RCC 7860 (cell line): Measurements from ENCODE around the gene FRMD3.
A peak's percentile ranks its signal among the peaks of the same experiment; 100 is the strongest.
"Not testable (repeated sequence)": the region's sequence is repeated elsewhere in the genome, so short reads cannot be mapped to it uniquely, and the experiment has no call there.

Experiments used
- DNase-seq: peaks from one replicate; pipeline ENCODE4 v3.0.0-alpha.2; 2015; ENCODE audit warnings: low spot score
- FAIRE-seq: peaks from 2 replicates; lab custom pipeline; 2012; peaks lifted over from hg19 to GRCh38; lab: Jason Lieb, UNC

Gene FRMD3

GRCh38 chr9:83526211-83526610 is 12.0 kb downstream of the FRMD3 start:
- no peak for DNase-seq
- FAIRE-seq: no peak

GRCh38 chr9:83523684-83524083 is 14.5 kb downstream of the FRMD3 start:
- no peak for FAIRE-seq
- no peak for DNase-seq

GRCh38 chr9:83521411-83521810 is 16.8 kb downstream of the FRMD3 start:
- no peak for FAIRE-seq
- DNase-seq: no peak

GRCh38 chr9:83521011-83521410 is 17.2 kb downstream of the FRMD3 start:
- FAIRE-seq (no peak), DNase-seq (no peak)

- DNase-seq: no peak
These were observed 17.9 kb downstream of the FRMD3 start for GRCh38 chr9:83520292-83520691.

GRCh38 chr9:83517980-83518379 is 20.2 kb downstream of the FRMD3 start:
- not testable (repeated sequence) for FAIRE-seq, DNase-seq

More at GRCh38 chr9:83520292-83520691, 17.9 kb downstream of the FRMD3 start:
- no peak for FAIRE-seq

- DNase-seq: no peak
- FAIRE-seq: no peak
These were observed 23.4 kb downstream of the FRMD3 start for GRCh38 chr9:83514767-83515166.

- FAIRE-seq (no peak), DNase-seq (peak; percentile 33)
These were observed 25.6 kb downstream of the FRMD3 start for GRCh38 chr9:83512621-83513020.

GRCh38 chr9:83511051-83511450 is 27.1 kb downstream of the FRMD3 start:
- peak; percentile 9 for DNase-seq

GRCh38 chr9:83509402-83509801 is 28.8 kb downstream of the FRMD3 start:
- DNase-seq: no peak
- FAIRE-seq: no peak

More at GRCh38 chr9:83511051-83511450, 27.1 kb downstream of the FRMD3 start:
- no peak for FAIRE-seq

- DNase-seq (no peak), FAIRE-seq (no peak)
These were observed 30.1 kb downstream of the FRMD3 start for GRCh38 chr9:83508067-83508466.

GRCh38 chr9:83505282-83505681 is 32.9 kb downstream of the FRMD3 start:
- DNase-seq (no peak), FAIRE-seq (no peak)

- FAIRE-seq: no peak
- no peak for DNase-seq
These were observed 34.3 kb downstream of the FRMD3 start for GRCh38 chr9:83503866-83504265.

GRCh38 chr9:83501565-83501964 is 36.6 kb downstream of the FRMD3 start:
- DNase-seq (no peak), FAIRE-seq (no peak)

GRCh38 chr9:83497441-83497840 is 40.8 kb downstream of the FRMD3 start:
- FAIRE-seq: no peak
- no peak for DNase-seq

GRCh38 chr9:83491995-83492394 is 46.2 kb downstream of the FRMD3 start:
- no peak for DNase-seq
- FAIRE-seq: no peak

- DNase-seq (no peak), FAIRE-seq (no peak)
These were observed 46.8 kb downstream of the FRMD3 start for GRCh38 chr9:83491413-83491812.

GRCh38 chr9:83489961-83490360 is 48.2 kb downstream of the FRMD3 start:
- FAIRE-seq (no peak), DNase-seq (no peak)

- FAIRE-seq (no peak), DNase-seq (no peak)
These were observed 53.2 kb downstream of the FRMD3 start for GRCh38 chr9:83484990-83485389.

GRCh38 chr9:83483223-83483622 is 55.0 kb downstream of the FRMD3 start:
- FAIRE-seq (no peak), DNase-seq (no peak)

GRCh38 chr9:83479765-83480164 is 58.4 kb downstream of the FRMD3 start:
- FAIRE-seq (no peak), DNase-seq (no peak)

GRCh38 chr9:83477571-83477970 is 60.6 kb downstream of the FRMD3 start:
- FAIRE-seq: peak; percentile 91
- peak; percentile 87 for DNase-seq

GRCh38 chr9:83477120-83477519 is 61.1 kb downstream of the FRMD3 start:
- DNase-seq (peak; percentile 9), FAIRE-seq (no peak)

GRCh38 chr9:83476513-83476912 is 61.7 kb downstream of the FRMD3 start:
- DNase-seq (no peak), FAIRE-seq (no peak)
